Measurements from ENCODE around the gene HOXD9. TPM values are rescaled to one million over a fixed set of nuclear protein-coding genes. Genes with fewer than 3 reads are reported as not detected.
A peak's percentile ranks its signal among the peaks of the same experiment; 100 is the strongest.

Gene HOXD9
- total RNA-seq, 1 experiment from 2014 or later, result not detected

DNA sequence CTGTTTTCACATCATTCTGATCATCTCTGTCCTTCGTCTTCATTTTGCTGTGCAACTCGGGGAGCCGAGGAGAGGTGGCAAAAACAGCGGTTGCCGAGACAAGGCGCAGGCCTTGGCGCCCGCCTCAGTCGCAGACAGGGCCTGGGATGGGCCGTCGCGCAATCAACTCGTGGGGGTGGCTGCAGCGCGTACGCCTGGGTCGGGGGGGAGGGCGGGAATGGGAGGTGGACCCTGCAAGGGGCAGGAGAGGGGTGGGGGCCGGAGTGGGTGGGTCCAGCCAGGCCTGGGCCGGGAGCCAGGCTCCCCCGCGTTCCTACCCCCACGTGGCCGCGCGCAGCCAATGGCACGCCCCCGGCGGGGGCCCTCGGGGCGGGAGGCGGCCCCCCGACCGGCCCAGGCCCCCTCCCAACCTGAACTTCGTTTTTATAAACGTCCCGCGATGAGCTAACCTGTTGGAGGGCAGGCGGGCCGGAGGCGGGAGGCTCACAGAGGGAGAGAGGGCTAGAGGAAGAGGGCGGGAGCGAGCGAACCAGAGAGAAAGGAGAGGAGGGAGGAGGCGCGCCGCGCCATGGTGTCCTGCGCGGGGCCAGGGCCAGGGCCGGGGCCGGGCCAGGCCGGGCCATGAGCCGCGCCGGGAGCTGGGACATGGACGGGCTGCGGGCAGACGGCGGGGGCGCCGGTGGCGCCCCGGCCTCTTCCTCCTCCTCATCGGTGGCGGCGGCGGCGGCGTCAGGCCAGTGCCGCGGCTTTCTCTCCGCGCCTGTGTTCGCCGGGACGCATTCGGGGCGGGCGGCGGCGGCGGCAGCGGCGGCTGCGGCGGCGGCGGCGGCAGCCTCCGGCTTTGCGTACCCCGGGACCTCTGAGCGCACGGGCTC, 30.0 kb upstream of the HOXD9 start, which contains the start of gene HOXD13:
Gene HOXD13, plus strand, starts transcription at position 452 of the 875 bp plus-strand sequence. Its CDS starts 170 bp downstream, at position 622.
- TF ChIP-seq CTCF (conservative IDR thresholded peaks at IDR 0.05; ENCODE audit: low read depth, low read length), result no peak
- TF ChIP-seq EZH2phosphoT487 (IDR thresholded peaks at IDR 0.05; ENCODE audit: borderline replicate concordance, low read length), result no peak
- no peak for TF ChIP-seq EZH2 (IDR thresholded peaks at IDR 0.05; ENCODE audit: low read length, unreplicated experiment)
- no peaks in the 10 kb centered on the region for H3K79me2 ChIP-seq (ENCODE audit: low read length)
- DNase-seq, result no peak
- CTCF ChIA-PET, result interaction anchor here (0.5 kb wide), 1 partner anchor 1701 kb away, joined by 8 read pairs; no protein-coding TSS in a partner anchor
- H3F3A ChIP-seq (ENCODE audit: low read length, unreplicated experiment), result no peaks in the 10 kb centered on the region
- POLR2A ChIA-PET (ENCODE audit: unreplicated experiment), result interaction anchor here (0.6 kb wide), 1 partner anchor 225 kb away, joined by 3 read pairs; no protein-coding TSS in a partner anchor
- no peak within 1 kb of the TSS for H3K27ac ChIP-seq (ENCODE audit: low read length)
- H3K4me1 ChIP-seq (ENCODE audit: insufficient read depth, low read length), result peaks cover 7% of the 10 kb centered on the region; the same call in 1 of the 2 replicates
- H3K9me3 ChIP-seq (ENCODE audit: low read length), result no peaks in the 10 kb centered on the region
- BruUV-seq (replicated peaks), result no TSS peak
- H4K20me1 ChIP-seq (ENCODE audit: low read length), result no peaks in the 10 kb centered on the region
- peak within 1 kb of the TSS; percentile 84 for H3K4me2 ChIP-seq (ENCODE audit: low read length)
- no peaks in the 10 kb centered on the region for H3K9me2 ChIP-seq (replicated peaks; ENCODE audit: low read length)
- H3K36me3 ChIP-seq (ENCODE audit: low read depth, low read length), result no peaks in the 10 kb centered on the region
- H3K4me3 ChIP-seq (ENCODE audit: low read length), result peak within 1 kb of the TSS; percentile 66
- peak within 1 kb of the TSS; percentile 78 for H2AFZ ChIP-seq (ENCODE audit: low read length)
- H3K9ac ChIP-seq (ENCODE audit: low read length), result no peak within 1 kb of the TSS
- H3K27me3 ChIP-seq (ENCODE audit: low read length), result peaks cover 40% of the 10 kb centered on the region
- intact Hi-C loops (cut with micrococcal nuclease), result loop anchor here (10.0 kb wide), 1 partner anchor 1058 kb away; no protein-coding TSS in a partner anchor
- ATAC-seq, result peak; percentile 11

DNA sequence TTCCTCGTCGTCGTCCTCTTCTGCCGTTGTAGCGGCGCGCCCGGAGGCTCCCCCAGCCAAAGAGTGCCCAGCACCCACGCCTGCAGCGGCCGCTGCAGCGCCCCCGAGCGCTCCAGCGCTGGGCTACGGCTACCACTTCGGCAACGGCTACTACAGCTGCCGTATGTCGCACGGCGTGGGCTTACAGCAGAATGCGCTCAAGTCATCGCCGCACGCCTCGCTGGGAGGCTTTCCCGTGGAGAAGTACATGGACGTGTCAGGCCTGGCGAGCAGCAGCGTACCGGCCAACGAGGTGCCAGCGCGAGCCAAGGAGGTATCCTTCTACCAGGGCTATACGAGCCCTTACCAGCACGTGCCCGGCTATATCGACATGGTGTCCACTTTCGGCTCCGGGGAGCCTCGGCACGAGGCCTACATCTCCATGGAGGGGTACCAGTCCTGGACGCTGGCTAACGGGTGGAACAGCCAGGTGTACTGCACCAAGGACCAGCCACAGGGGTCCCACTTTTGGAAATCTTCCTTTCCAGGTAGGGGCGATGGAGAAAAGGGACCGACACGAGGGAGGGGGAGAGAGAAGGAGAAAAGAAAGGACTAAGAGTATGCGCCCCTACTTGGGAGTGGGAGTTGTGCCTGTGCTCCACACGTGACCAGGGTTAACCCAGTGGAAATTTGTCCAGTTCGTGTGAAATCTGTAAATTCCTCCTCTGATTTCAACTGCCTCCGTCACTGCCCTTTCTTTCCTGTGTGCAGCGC, 29.2 kb upstream of the HOXD9 start:
- peak; percentile 26; the same call in 1 of the 2 replicates for TF ChIP-seq CTCF (conservative IDR thresholded peaks at IDR 0.05; ENCODE audit: low read depth, low read length)
- TF ChIP-seq EZH2phosphoT487 (IDR thresholded peaks at IDR 0.05; ENCODE audit: borderline replicate concordance, low read length), result no peak
- TF ChIP-seq EZH2 (IDR thresholded peaks at IDR 0.05; ENCODE audit: low read length, unreplicated experiment), result no peak
- CTCF ChIA-PET, result interaction anchor here (0.5 kb wide), 1 partner anchor 1700 kb away, joined by 8 read pairs; no protein-coding TSS in a partner anchor
- no peaks in the 10 kb centered on the region for H3K79me2 ChIP-seq (ENCODE audit: low read length)
- BruUV-seq (replicated peaks), result no TSS peak
- peaks cover 5% of the 10 kb centered on the region; the same call in 1 of the 2 replicates for H3K4me1 ChIP-seq (ENCODE audit: insufficient read depth, low read length)
- POLR2A ChIA-PET (ENCODE audit: unreplicated experiment), result no interaction called here
- H3K9me3 ChIP-seq (ENCODE audit: low read length), result no peaks in the 10 kb centered on the region
- no peaks in the 10 kb centered on the region for H3K9me2 ChIP-seq (replicated peaks; ENCODE audit: low read length)
- no peaks in the 10 kb centered on the region for H4K20me1 ChIP-seq (ENCODE audit: low read length)
- intact Hi-C loops (cut with micrococcal nuclease), result loop anchor here (10.0 kb wide), 1 partner anchor 1059 kb away; no protein-coding TSS in a partner anchor
- H2AFZ ChIP-seq (ENCODE audit: low read length), result peak overlapping the region; percentile 78
- H3F3A ChIP-seq (ENCODE audit: low read length, unreplicated experiment), result no peaks in the 10 kb centered on the region
- H3K27me3 ChIP-seq (ENCODE audit: low read length), result peaks cover 40% of the 10 kb centered on the region
- H3K36me3 ChIP-seq (ENCODE audit: low read depth, low read length), result no peaks in the 10 kb centered on the region
- peak overlapping the region; percentile 66 for H3K4me3 ChIP-seq (ENCODE audit: low read length)
- H3K9ac ChIP-seq (ENCODE audit: low read length), result no peak overlapping the region
- DNase-seq, result peak; percentile 25
- peak overlapping the region; percentile 84 for H3K4me2 ChIP-seq (ENCODE audit: low read length)
- H3K27ac ChIP-seq (ENCODE audit: low read length), result no peak overlapping the region
- peak; percentile 34 for ATAC-seq

All from PC-3 (cell line).